ENCODE data around the gene AHSP. TPM values are rescaled to one million over a fixed set of nuclear protein-coding genes. Genes with fewer than 3 reads are reported as not detected.
"Not testable (repeated sequence)": the region's sequence is repeated elsewhere in the genome, so short reads cannot be mapped to it uniquely, and the experiment has no call there.

AHSP gene
- total RNA-seq, 1 experiment from 2014 or later: not detected

- POLR2A ChIA-PET: no interaction called here
- no peaks in the 10 kb centered on the region for H3K27me3 ChIP-seq (replicated peaks; ENCODE audit: control insufficient read depth, insufficient read depth, low read length)
- no TSS peak for BruUV-seq (replicated peaks)
- Mint-ChIP-seq H3K9me3 (ENCODE audit: unreplicated experiment) (no peaks in the 10 kb centered on the region), H3K4me1 (ENCODE audit: low read depth, unreplicated experiment) (peaks cover 6% of the 10 kb centered on the region), H3K36me3 (ENCODE audit: insufficient read depth, unreplicated experiment) (peaks cover 16% of the 10 kb centered on the region), H3K4me3 (ENCODE audit: unreplicated experiment) (no peak overlapping the region), H3K27ac (ENCODE audit: unreplicated experiment) (no peak overlapping the region), H3K27me3 (ENCODE audit: insufficient read depth, unreplicated experiment) (no peaks in the 10 kb centered on the region)
- CTCF ChIA-PET: no interaction called here
- H3K36me3 ChIP-seq (ENCODE audit: control insufficient read depth, insufficient read depth, low read length): no peaks in the 10 kb centered on the region
- peaks cover 21% of the 10 kb centered on the region for H3K4me1 ChIP-seq
- TF ChIP-seq CTCF (IDR thresholded peaks at IDR 0.05; ENCODE audit: insufficient read depth in 1 of 2, low read depth in 1 of 2, low read length in 1 of 2, severe bottlenecking in 1 of 2, unreplicated experiment in 1 of 2): no peak
- H3K4me3 ChIP-seq (ENCODE audit: low read depth, low read length): no peak overlapping the region
- no peak for DNase-seq
- H3K9me3 ChIP-seq: no peaks in the 10 kb centered on the region
- intact Hi-C loops (cut with micrococcal nuclease; ENCODE audit: unreplicated experiment): no loop called here
Observed at GRCh38 chr16:31480851-31481536, 46.7 kb upstream of the AHSP start.

- TF ChIP-seq CTCF (IDR thresholded peaks at IDR 0.05; ENCODE audit: insufficient read depth in 1 of 2, low read depth in 1 of 2, low read length in 1 of 2, severe bottlenecking in 1 of 2, unreplicated experiment in 1 of 2): no peak
- H3K27me3 ChIP-seq (replicated peaks; ENCODE audit: control insufficient read depth, insufficient read depth, low read length): no peaks in the 10 kb centered on the region
- H3K9me3 Mint-ChIP-seq (ENCODE audit: unreplicated experiment): no peaks in the 10 kb centered on the region
- peaks cover 13% of the 10 kb centered on the region for H3K36me3 Mint-ChIP-seq (ENCODE audit: insufficient read depth, unreplicated experiment)
- H3K4me3 Mint-ChIP-seq (ENCODE audit: unreplicated experiment): no peak within 1 kb of the TSS
- no peak within 1 kb of the TSS for H3K27ac Mint-ChIP-seq (ENCODE audit: unreplicated experiment)
- H3K4me3 ChIP-seq (ENCODE audit: low read depth, low read length): no peak within 1 kb of the TSS
- CTCF ChIA-PET: no interaction called here
- H3K4me1 Mint-ChIP-seq (ENCODE audit: low read depth, unreplicated experiment): no peaks in the 10 kb centered on the region
- no TSS peak for BruUV-seq (replicated peaks)
- peaks cover 21% of the 10 kb centered on the region for H3K4me1 ChIP-seq
- intact Hi-C loops (cut with micrococcal nuclease; ENCODE audit: unreplicated experiment): no loop called here
- DNase-seq: no peak
- no peaks in the 10 kb centered on the region for H3K27me3 Mint-ChIP-seq (ENCODE audit: insufficient read depth, unreplicated experiment)
- no peaks in the 10 kb centered on the region for H3K9me3 ChIP-seq
- no peaks in the 10 kb centered on the region for H3K36me3 ChIP-seq (ENCODE audit: control insufficient read depth, insufficient read depth, low read length)
- POLR2A ChIA-PET: no interaction called here
Observed at GRCh38 chr16:31483081-31483480, 44.6 kb upstream of the AHSP start, which contains the start of gene SLC5A2. Gene SLC5A2 (plus strand): TSS chr16:31483123. CDS start chr16:31483137, 14 bp downstream.

- POLR2A ChIA-PET: interaction anchor here (0.7 kb wide), 1 partner anchor 24 kb away, joined by 3 read pairs; the partner anchor contains the start of gene RUSF1
- not testable (repeated sequence) for BruUV-seq (replicated peaks)
Observed at GRCh38 chr16:31484048-31484447, 43.7 kb upstream of the AHSP start.

More at GRCh38 chr16:31484048-31484447, 43.7 kb upstream of the AHSP start:
- intact Hi-C loops (cut with micrococcal nuclease; ENCODE audit: unreplicated experiment): loop anchor here (1.0 kb wide), 2 partner anchors 25 to 213 kb away; partner anchors contain the start of gene ARMC5
- H3K27me3 Mint-ChIP-seq (ENCODE audit: insufficient read depth, unreplicated experiment); H3K4me3 ChIP-seq (ENCODE audit: low read depth, low read length); H3K36me3 ChIP-seq (ENCODE audit: control insufficient read depth, insufficient read depth, low read length); H3K4me1 Mint-ChIP-seq (ENCODE audit: low read depth, unreplicated experiment); CTCF ChIA-PET; DNase-seq; H3K9me3 Mint-ChIP-seq (ENCODE audit: unreplicated experiment); H3K27me3 ChIP-seq (replicated peaks; ENCODE audit: control insufficient read depth, insufficient read depth, low read length); H3K9me3 ChIP-seq: not testable (repeated sequence)
- Mint-ChIP-seq H3K36me3 (ENCODE audit: insufficient read depth, unreplicated experiment) (peaks cover 15% of the 10 kb centered on the region), H3K4me3 (ENCODE audit: unreplicated experiment) (peak overlapping the region; percentile 67), H3K27ac (ENCODE audit: unreplicated experiment) (peak overlapping the region; percentile 89)
- peaks cover 18% of the 10 kb centered on the region for H3K4me1 ChIP-seq
